ENCODE measurements around the gene SPARC.

Gene SPARC

DNA sequence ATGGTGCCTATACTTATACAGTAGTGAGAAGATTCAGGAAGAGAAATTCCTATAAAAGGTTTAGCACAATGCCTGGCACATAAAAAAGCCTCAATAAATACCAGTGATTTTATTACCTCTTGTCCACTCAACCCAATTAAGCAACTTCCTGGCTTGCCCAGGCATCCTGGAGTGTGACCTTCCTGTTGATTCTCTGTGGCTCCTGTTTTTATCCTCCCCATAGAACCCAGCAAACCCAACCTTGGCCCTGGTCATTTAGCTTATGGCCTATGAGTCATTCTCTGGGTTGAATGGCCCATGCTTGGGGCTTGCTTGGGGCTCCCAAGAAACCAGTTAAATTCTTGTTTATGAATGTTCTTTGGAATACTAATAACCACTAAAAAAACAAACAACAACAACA, 21.4 kb upstream of the SPARC start:
- no peaks in the 10 kb centered on the region for H3K79me1 ChIP-seq (ENCODE audit: low read length)
- H3K23ac ChIP-seq (ENCODE audit: low read length) = no peak overlapping the region
- H2BK5ac ChIP-seq (ENCODE audit: low read length) = no peak overlapping the region
- no peaks in the 10 kb centered on the region for H3K79me2 ChIP-seq (ENCODE audit: control insufficient read depth, insufficient read depth, low read length)
- peaks cover 2% of the 10 kb centered on the region for H3K4me1 ChIP-seq (ENCODE audit: control insufficient read depth, low read depth, low read length)
- H2BK120ac ChIP-seq (ENCODE audit: low read depth, low read length) = no peak overlapping the region
- no peak overlapping the region for H3K4ac ChIP-seq (ENCODE audit: low read depth, low read length)
- no peak overlapping the region for H3K56ac ChIP-seq (ENCODE audit: low read length)
- no peak overlapping the region for H3K9ac ChIP-seq (ENCODE audit: low read length)
- DNase-seq = no peak
- H4K8ac ChIP-seq (ENCODE audit: low read depth, low read length) = no peak overlapping the region
- H2BK15ac ChIP-seq (replicated peaks; ENCODE audit: low read depth) = no peak overlapping the region
- peak overlapping the region; percentile 51 for H3K18ac ChIP-seq (ENCODE audit: low read length)
- no peak overlapping the region for H2AK5ac ChIP-seq (ENCODE audit: low read length)
- no peaks in the 10 kb centered on the region for H3K36me3 ChIP-seq (ENCODE audit: control insufficient read depth, insufficient read depth, low read length)
- H4K5ac ChIP-seq (ENCODE audit: low read length) = no peak overlapping the region
- H3K4me2 ChIP-seq (ENCODE audit: low read length) = no peak overlapping the region
- no peak overlapping the region for H3K4me3 ChIP-seq (ENCODE audit: low read length)
- no peak overlapping the region for H3K27ac ChIP-seq (ENCODE audit: low read depth, low read length)
- no peaks in the 10 kb centered on the region for H3K27me3 ChIP-seq (ENCODE audit: insufficient read depth, low read length, poor library complexity)

DNA sequence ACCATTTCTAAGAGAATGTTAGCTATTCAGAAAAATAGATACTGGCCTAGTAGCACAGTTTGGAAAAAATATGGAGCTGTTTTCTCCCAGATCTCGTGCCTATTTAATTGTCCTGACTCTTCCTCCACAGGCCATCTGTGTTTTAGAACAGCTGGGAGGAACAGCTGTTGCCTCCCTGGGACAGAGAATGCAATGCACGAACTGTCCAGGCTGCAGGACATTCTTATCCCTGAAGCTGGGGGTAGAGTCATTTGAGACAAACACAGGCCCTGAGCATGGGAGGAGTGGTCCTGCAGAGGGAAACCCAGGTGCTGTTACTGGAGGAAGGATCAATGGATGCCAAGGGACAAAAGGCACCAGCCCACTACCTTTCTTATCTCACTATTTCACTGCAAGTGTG, 20.9 kb upstream of the SPARC start:
- no peak overlapping the region for H4K8ac ChIP-seq (ENCODE audit: low read depth, low read length)
- no peak overlapping the region for H2BK15ac ChIP-seq (replicated peaks; ENCODE audit: low read depth)
- no peaks in the 10 kb centered on the region for H3K27me3 ChIP-seq (ENCODE audit: insufficient read depth, low read length, poor library complexity)
- no peak overlapping the region for H3K18ac ChIP-seq (ENCODE audit: low read length)
- no peaks in the 10 kb centered on the region for H3K79me1 ChIP-seq (ENCODE audit: low read length)
- H3K56ac ChIP-seq (ENCODE audit: low read length) = peak overlapping the region; percentile 17
- H3K4me1 ChIP-seq (ENCODE audit: control insufficient read depth, low read depth, low read length) = peaks cover 2% of the 10 kb centered on the region
- H2BK120ac ChIP-seq (ENCODE audit: low read depth, low read length) = no peak overlapping the region
- H2BK5ac ChIP-seq (ENCODE audit: low read length) = peak overlapping the region; percentile 37
- no peak overlapping the region for H3K9ac ChIP-seq (ENCODE audit: low read length)
- no peaks in the 10 kb centered on the region for H3K79me2 ChIP-seq (ENCODE audit: control insufficient read depth, insufficient read depth, low read length)
- no peak overlapping the region for H3K4ac ChIP-seq (ENCODE audit: low read depth, low read length)
- H4K5ac ChIP-seq (ENCODE audit: low read length) = no peak overlapping the region
- WGBS (ENCODE audit: extremely low coverage, insufficient coverage, low lambda C conversion rate) = no CpG with 5 or more reads among the region's 2 CpGs
- H3K36me3 ChIP-seq (ENCODE audit: control insufficient read depth, insufficient read depth, low read length) = no peaks in the 10 kb centered on the region
- H3K4me3 ChIP-seq (ENCODE audit: low read length) = no peak overlapping the region
- H2AK5ac ChIP-seq (ENCODE audit: low read length) = no peak overlapping the region
- H3K4me2 ChIP-seq (ENCODE audit: low read length) = no peak overlapping the region
- no peak for DNase-seq
- no peak overlapping the region for H3K23ac ChIP-seq (ENCODE audit: low read length)
- no peak overlapping the region for H3K27ac ChIP-seq (ENCODE audit: low read depth, low read length)

DNA sequence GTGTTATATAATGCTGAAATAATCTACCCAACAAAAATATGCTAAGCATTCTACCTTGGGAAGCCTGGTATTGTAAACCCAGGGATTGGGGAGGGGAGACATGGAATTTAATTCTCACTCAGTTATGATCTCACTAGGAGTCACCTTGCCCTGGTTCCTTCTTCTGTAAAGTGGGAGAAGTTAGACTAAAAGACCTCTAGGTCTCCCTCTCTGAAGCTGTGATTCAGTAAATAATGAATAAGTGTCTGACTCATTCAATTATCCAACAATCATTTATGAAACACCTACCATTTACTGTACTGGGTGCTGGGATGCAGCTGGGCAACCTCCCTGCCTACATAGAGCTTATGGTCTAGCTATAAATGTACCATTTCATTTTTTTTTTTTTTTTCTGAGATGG, 20.2 kb upstream of the SPARC start:
- H2AK5ac ChIP-seq (ENCODE audit: low read length) = no peak overlapping the region
- no peak for DNase-seq
- no peaks in the 10 kb centered on the region for H3K79me1 ChIP-seq (ENCODE audit: low read length)
- peaks cover 2% of the 10 kb centered on the region for H3K4me1 ChIP-seq (ENCODE audit: control insufficient read depth, low read depth, low read length)
- H3K4ac ChIP-seq (ENCODE audit: low read depth, low read length) = no peak overlapping the region
- H3K79me2 ChIP-seq (ENCODE audit: control insufficient read depth, insufficient read depth, low read length) = no peaks in the 10 kb centered on the region
- no peaks in the 10 kb centered on the region for H3K36me3 ChIP-seq (ENCODE audit: control insufficient read depth, insufficient read depth, low read length)
- no peak overlapping the region for H3K56ac ChIP-seq (ENCODE audit: low read length)
- H3K9ac ChIP-seq (ENCODE audit: low read length) = no peak overlapping the region
- no peak overlapping the region for H3K4me3 ChIP-seq (ENCODE audit: low read length)
- no peak overlapping the region for H3K4me2 ChIP-seq (ENCODE audit: low read length)
- no peak overlapping the region for H4K5ac ChIP-seq (ENCODE audit: low read length)
- no peak overlapping the region for H2BK5ac ChIP-seq (ENCODE audit: low read length)
- H3K27me3 ChIP-seq (ENCODE audit: insufficient read depth, low read length, poor library complexity) = no peaks in the 10 kb centered on the region
- H3K27ac ChIP-seq (ENCODE audit: low read depth, low read length) = no peak overlapping the region
- no peak overlapping the region for H3K23ac ChIP-seq (ENCODE audit: low read length)
- H2BK15ac ChIP-seq (replicated peaks; ENCODE audit: low read depth) = no peak overlapping the region
- no peak overlapping the region for H4K8ac ChIP-seq (ENCODE audit: low read depth, low read length)
- H2BK120ac ChIP-seq (ENCODE audit: low read depth, low read length) = no peak overlapping the region
- H3K18ac ChIP-seq (ENCODE audit: low read length) = no peak overlapping the region

DNA sequence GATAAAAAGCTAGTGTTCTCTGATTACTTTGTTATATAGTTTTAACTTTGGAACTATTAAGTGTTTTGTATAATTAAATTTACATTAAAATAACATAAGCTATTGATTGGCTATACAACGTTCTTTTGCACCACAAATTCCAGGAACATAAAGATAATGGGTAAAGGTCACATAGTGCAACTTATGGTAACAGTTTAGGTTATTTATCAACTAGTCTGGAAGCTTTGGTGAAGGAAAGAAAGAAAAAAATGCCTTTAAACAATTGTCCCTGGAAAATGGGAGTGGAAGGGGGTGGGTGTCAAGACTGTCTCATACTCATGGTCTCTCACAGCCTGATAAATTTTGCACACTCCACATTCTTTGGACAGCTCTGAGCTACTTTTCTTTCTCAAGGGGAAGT, 17.1 kb upstream of the SPARC start:
- H3K18ac ChIP-seq (ENCODE audit: low read length) = no peak overlapping the region
- no peak overlapping the region for H3K4ac ChIP-seq (ENCODE audit: low read depth, low read length)
- no peak overlapping the region for H3K4me2 ChIP-seq (ENCODE audit: low read length)
- no peak overlapping the region for H4K8ac ChIP-seq (ENCODE audit: low read depth, low read length)
- H2BK15ac ChIP-seq (replicated peaks; ENCODE audit: low read depth) = no peak overlapping the region
- H3K27me3 ChIP-seq (ENCODE audit: insufficient read depth, low read length, poor library complexity) = no peaks in the 10 kb centered on the region
- H2AK5ac ChIP-seq (ENCODE audit: low read length) = no peak overlapping the region
- no peak for DNase-seq
- no CpG with 5 or more reads among the region's 1 CpG for WGBS (ENCODE audit: extremely low coverage, insufficient coverage, low lambda C conversion rate)
- no peak overlapping the region for H3K56ac ChIP-seq (ENCODE audit: low read length)
- H3K36me3 ChIP-seq (ENCODE audit: control insufficient read depth, insufficient read depth, low read length) = no peaks in the 10 kb centered on the region
- H3K4me3 ChIP-seq (ENCODE audit: low read length) = no peak overlapping the region
- no peak overlapping the region for H3K23ac ChIP-seq (ENCODE audit: low read length)
- no peaks in the 10 kb centered on the region for H3K79me1 ChIP-seq (ENCODE audit: low read length)
- H3K27ac ChIP-seq (ENCODE audit: low read depth, low read length) = no peak overlapping the region
- H2BK5ac ChIP-seq (ENCODE audit: low read length) = no peak overlapping the region
- no peak overlapping the region for H2BK120ac ChIP-seq (ENCODE audit: low read depth, low read length)
- peaks cover 7% of the 10 kb centered on the region for H3K4me1 ChIP-seq (ENCODE audit: control insufficient read depth, low read depth, low read length)
- no peak overlapping the region for H4K5ac ChIP-seq (ENCODE audit: low read length)
- no peaks in the 10 kb centered on the region for H3K79me2 ChIP-seq (ENCODE audit: control insufficient read depth, insufficient read depth, low read length)
- no peak overlapping the region for H3K9ac ChIP-seq (ENCODE audit: low read length)

DNA sequence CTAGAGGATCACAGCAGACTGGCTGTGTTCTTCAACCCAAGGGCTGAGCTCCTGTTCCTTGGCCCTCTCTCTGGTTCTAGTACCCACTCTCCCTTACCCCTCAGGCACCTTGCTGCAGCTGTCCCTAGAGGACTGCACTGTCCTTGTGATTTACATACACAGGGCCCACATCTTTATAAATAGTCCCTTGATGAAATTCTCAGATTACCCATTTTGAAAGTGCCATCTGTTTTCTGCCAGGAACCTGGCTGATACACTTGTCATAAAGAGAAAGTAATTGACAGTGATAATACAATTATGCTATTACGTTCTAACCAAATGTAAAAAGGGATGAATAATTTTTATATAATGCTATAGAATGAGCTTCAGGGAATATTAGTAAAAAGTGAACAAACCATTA, 16.5 kb upstream of the SPARC start:
- Histone ChIP-seq H3K9ac (ENCODE audit: low read length) (no peak overlapping the region), H2BK15ac (replicated peaks; ENCODE audit: low read depth) (no peak overlapping the region), H3K27me3 (ENCODE audit: insufficient read depth, low read length, poor library complexity) (no peaks in the 10 kb centered on the region), H2BK120ac (ENCODE audit: low read depth, low read length) (no peak overlapping the region), H2AK5ac (ENCODE audit: low read length) (no peak overlapping the region), H3K27ac (ENCODE audit: low read depth, low read length) (no peak overlapping the region), H3K36me3 (ENCODE audit: control insufficient read depth, insufficient read depth, low read length) (no peaks in the 10 kb centered on the region), H4K5ac (ENCODE audit: low read length) (no peak overlapping the region), H3K79me1 (ENCODE audit: low read length) (no peaks in the 10 kb centered on the region), H3K4me3 (ENCODE audit: low read length) (no peak overlapping the region), H3K79me2 (ENCODE audit: control insufficient read depth, insufficient read depth, low read length) (no peaks in the 10 kb centered on the region), H3K18ac (ENCODE audit: low read length) (no peak overlapping the region), H3K4me1 (ENCODE audit: control insufficient read depth, low read depth, low read length) (peaks cover 9% of the 10 kb centered on the region), H3K4ac (ENCODE audit: low read depth, low read length) (no peak overlapping the region), H4K8ac (ENCODE audit: low read depth, low read length) (no peak overlapping the region), H3K23ac (ENCODE audit: low read length) (no peak overlapping the region), H2BK5ac (ENCODE audit: low read length) (no peak overlapping the region), H3K56ac (ENCODE audit: low read length) (no peak overlapping the region), H3K4me2 (ENCODE audit: low read length) (no peak overlapping the region)
- WGBS (ENCODE audit: extremely low coverage, insufficient coverage, low lambda C conversion rate) = no CpG with 5 or more reads among the region's 1 CpG
- no peak for DNase-seq

DNA sequence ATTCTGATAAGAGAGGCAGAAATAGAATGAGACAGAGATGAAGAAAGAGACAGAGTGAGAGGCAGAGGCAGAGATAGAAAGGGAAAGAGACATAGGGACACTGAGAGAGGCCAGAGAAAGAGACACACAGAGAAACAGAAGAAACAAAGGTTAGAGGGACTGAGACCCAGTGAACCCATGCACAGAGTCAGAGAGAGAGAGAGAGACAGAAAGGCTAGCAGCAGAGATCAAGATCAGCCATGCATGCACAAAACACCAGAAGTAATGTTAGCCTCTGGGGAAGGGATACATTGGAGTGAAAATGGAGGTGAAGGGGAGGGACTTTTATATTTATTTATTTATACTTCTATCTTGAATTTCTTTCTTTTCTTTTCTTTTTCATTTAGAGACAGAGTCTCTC, 14.1 kb upstream of the SPARC start:
- H4K5ac ChIP-seq (ENCODE audit: low read length) = no peak overlapping the region
- peak overlapping the region; percentile 64 for H3K56ac ChIP-seq (ENCODE audit: low read length)
- H2BK15ac ChIP-seq (replicated peaks; ENCODE audit: low read depth) = peak overlapping the region; percentile 5
- H3K23ac ChIP-seq (ENCODE audit: low read length) = no peak overlapping the region
- no peak overlapping the region for H3K27ac ChIP-seq (ENCODE audit: low read depth, low read length)
- no peak overlapping the region for H3K18ac ChIP-seq (ENCODE audit: low read length)
- DNase-seq = no peak
- no peaks in the 10 kb centered on the region for H3K27me3 ChIP-seq (ENCODE audit: insufficient read depth, low read length, poor library complexity)
- H4K8ac ChIP-seq (ENCODE audit: low read depth, low read length) = no peak overlapping the region
- H2BK120ac ChIP-seq (ENCODE audit: low read depth, low read length) = no peak overlapping the region
- no peaks in the 10 kb centered on the region for H3K36me3 ChIP-seq (ENCODE audit: control insufficient read depth, insufficient read depth, low read length)
- H3K9ac ChIP-seq (ENCODE audit: low read length) = no peak overlapping the region
- no peaks in the 10 kb centered on the region for H3K79me1 ChIP-seq (ENCODE audit: low read length)
- no peak overlapping the region for H3K4me2 ChIP-seq (ENCODE audit: low read length)
- H3K4me1 ChIP-seq (ENCODE audit: control insufficient read depth, low read depth, low read length) = peaks cover 11% of the 10 kb centered on the region
- no peak overlapping the region for H3K4me3 ChIP-seq (ENCODE audit: low read length)
- H3K4ac ChIP-seq (ENCODE audit: low read depth, low read length) = no peak overlapping the region
- H3K79me2 ChIP-seq (ENCODE audit: control insufficient read depth, insufficient read depth, low read length) = no peaks in the 10 kb centered on the region
- no peak overlapping the region for H2AK5ac ChIP-seq (ENCODE audit: low read length)
- no peak overlapping the region for H2BK5ac ChIP-seq (ENCODE audit: low read length)
